Activated CD8-positive, alpha-beta memory T cell treated with anti-CD3 and anti-CD28 coated beads, Interleukin-2, amount 50 U/mL, for 24 hours (primary cell): ENCODE measurements around the gene MYO1A.

ENCODE experiments used
- DNase-seq: peaks from one replicate; pipeline ENCODE4 v3.0.0-alpha.2; 2020; ENCODE audit errors: extremely low read depth

The MYO1A gene

GRCh38 chr12:57016348-57016747, 33.6 kb downstream of the MYO1A start, which contains the start of gene TAC3:
TSS of gene TAC3 (minus strand) at chr12:57016529. CDS start at chr12:57015797, 732 bp downstream.
- no peak for DNase-seq

GRCh38 chr12:57012600-57013465, 37.1 kb downstream of the MYO1A start:
- DNase-seq = no peak

- no peak for DNase-seq
These were observed 38.2 kb downstream of the MYO1A start for GRCh38 chr12:57011438-57012424.

GRCh38 chr12:57010627-57011247, 39.2 kb downstream of the MYO1A start:
- no peak for DNase-seq

GRCh38 chr12:57009949-57010626, 39.8 kb downstream of the MYO1A start:
- DNase-seq = no peak

- DNase-seq = no peak
These were observed 41.8 kb downstream of the MYO1A start for GRCh38 chr12:57008178-57008577.

GRCh38 chr12:57006809-57007475, 43.0 kb downstream of the MYO1A start:
- DNase-seq = no peak

- DNase-seq = no peak
These were observed 43.7 kb downstream of the MYO1A start, which contains the start of gene ZBTB39 for GRCh38 chr12:57005980-57006808. TSS of gene ZBTB39 (minus strand) at chr12:57006546. CDS start at chr12:57004917, 1,629 bp downstream.

- no peak for DNase-seq
These were observed 45.3 kb downstream of the MYO1A start for GRCh38 chr12:57004651-57005050.

- no peak for DNase-seq
These were observed 46.5 kb downstream of the MYO1A start for GRCh38 chr12:57003395-57003794.

- peak; percentile 23 for DNase-seq
These were observed 48.5 kb downstream of the MYO1A start for GRCh38 chr12:57001448-57001906.

GRCh38 chr12:57000393-57000792, 49.5 kb downstream of the MYO1A start:
- DNase-seq = no peak

- DNase-seq = no peak
These were observed 50.5 kb downstream of the MYO1A start for GRCh38 chr12:56999456-56999855.

GRCh38 chr12:56998981-56999380, 50.9 kb downstream of the MYO1A start:
- DNase-seq = no peak

GRCh38 chr12:56998316-56998715, 51.6 kb downstream of the MYO1A start:
- DNase-seq = no peak

- DNase-seq = no peak
These were observed 53.0 kb downstream of the MYO1A start for GRCh38 chr12:56996793-56997545.

- DNase-seq = no peak
These were observed 53.9 kb downstream of the MYO1A start for GRCh38 chr12:56995930-56996496.

- no peak for DNase-seq
These were observed 54.6 kb downstream of the MYO1A start for GRCh38 chr12:56995201-56995929.
